ENCODE data around the gene ZNF445. TPM values are rescaled to one million over a fixed set of nuclear protein-coding genes. Genes with fewer than 3 reads are reported as not detected.

The ZNF445 gene
- total and polyA plus RNA-seq, 9 of the 15 experiments (the other 6 are each of a cell fraction or from before 2014, with no cell fraction given): 1.2 to 26.9 (median 10.6) TPM

DNA sequence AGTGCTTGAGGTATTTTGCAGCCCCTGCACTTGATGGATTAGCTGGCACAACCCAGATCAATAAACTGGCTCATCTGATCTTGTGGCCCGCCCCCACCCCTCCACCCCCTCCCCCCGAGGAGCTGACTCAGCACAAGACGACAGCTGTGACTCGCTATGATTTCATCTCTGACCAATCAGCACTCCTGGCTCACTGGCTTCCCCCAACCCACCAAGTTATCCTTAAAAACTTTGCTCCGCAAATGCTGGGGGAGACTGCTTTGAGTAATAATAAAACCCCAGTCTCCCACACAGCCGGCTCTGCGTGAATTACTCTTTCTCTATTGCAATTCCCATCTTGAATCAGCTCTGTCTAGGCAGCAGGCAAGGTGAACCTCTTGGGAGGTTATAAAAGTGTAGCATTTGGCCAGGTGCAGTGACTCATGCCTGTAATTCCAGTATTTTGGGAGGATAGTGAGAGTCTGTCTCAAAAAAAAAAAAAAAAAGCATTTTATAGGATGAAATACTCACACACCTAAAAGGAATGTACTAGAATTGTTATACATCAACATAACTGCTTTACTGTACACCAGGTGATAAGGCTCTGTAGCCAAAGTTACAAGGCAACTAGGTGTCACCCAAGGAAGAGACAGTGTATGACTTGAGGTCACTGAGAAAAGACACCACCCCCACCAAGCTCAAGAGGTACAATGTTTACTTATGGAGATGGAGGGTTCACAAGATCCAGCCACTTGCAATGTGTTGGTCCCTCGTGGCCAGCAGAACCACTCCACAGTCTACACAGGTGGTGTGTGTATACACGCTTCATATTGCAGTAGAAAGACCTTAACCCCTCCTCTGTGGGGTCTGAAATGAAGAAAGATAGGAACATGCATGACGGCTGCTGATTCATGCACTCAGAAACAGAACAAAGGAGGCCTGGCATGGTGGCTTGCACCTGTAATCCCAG, 8.6 kb downstream of the ZNF445 start (continued):
- TF ChIP-seq, protein P1, sequence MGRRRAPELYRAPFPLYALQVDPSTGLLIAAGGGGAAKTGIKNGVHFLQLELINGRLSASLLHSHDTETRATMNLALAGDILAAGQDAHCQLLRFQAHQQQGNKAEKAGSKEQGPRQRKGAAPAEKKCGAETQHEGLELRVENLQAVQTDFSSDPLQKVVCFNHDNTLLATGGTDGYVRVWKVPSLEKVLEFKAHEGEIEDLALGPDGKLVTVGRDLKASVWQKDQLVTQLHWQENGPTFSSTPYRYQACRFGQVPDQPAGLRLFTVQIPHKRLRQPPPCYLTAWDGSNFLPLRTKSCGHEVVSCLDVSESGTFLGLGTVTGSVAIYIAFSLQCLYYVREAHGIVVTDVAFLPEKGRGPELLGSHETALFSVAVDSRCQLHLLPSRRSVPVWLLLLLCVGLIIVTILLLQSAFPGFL (CRISPR knock-in tag; IDR thresholded peaks at IDR 0.05): no peak
- TF ChIP-seq ZNF644 (tag; IDR thresholded peaks at IDR 0.05; ENCODE audit: low read depth): 0 out of 2 replicates have a peak, but pooled peaks have one; percentile 13
- TF ChIP-seq SIRT6 (IDR thresholded peaks at IDR 0.05; ENCODE audit: low read depth, low read length): no peak
- no peak for TF ChIP-seq FOXJ2 (tag; IDR thresholded peaks at IDR 0.05)
- TF ChIP-seq VEZF1 (CRISPR knock-in tag; IDR thresholded peaks at IDR 0.05): peak; percentile 94
- TF ChIP-seq NFYB (IDR thresholded peaks at IDR 0.05; ENCODE audit: extremely low read depth, insufficient read length): peak; percentile 70
- 0 out of 2 replicates have a peak, but pooled peaks have one; percentile 33 for TF ChIP-seq GATAD2A (IDR thresholded peaks at IDR 0.05)
- TF ChIP-seq DPF2 (IDR thresholded peaks at IDR 0.05): peak; percentile 71; the same call in 1 of the 2 replicates
- no peak for TF ChIP-seq PATZ1 (CRISPR knock-in tag; IDR thresholded peaks at IDR 0.05; ENCODE audit: borderline replicate concordance)
- peak; percentile 75 for TF ChIP-seq ZEB2 (IDR thresholded peaks at IDR 0.05)
- TF ChIP-seq SMARCA5 (IDR thresholded peaks at IDR 0.05): peak; percentile 34; the same call in 1 of the 2 replicates
- peak in 1 of 2 experiments; percentile 12; a peak in 1 of 4 replicates for TF ChIP-seq MNT (conservative IDR thresholded peaks at IDR 0.05)
- 0 out of 4 replicates have a peak, but pooled peaks of 1 of the 2 experiments have one; percentile 28 for TF ChIP-seq RCOR1 (IDR thresholded peaks at IDR 0.05; ENCODE audit: borderline replicate concordance in 1 of 2, low read depth in 2 of 2, low read length in 2 of 2)
- peak; percentile 30 for TF ChIP-seq RBBP5 (IDR thresholded peaks at IDR 0.05; ENCODE audit: borderline replicate concordance, insufficient read depth, low read length, poor library complexity, severe bottlenecking)
- TF ChIP-seq ZNF512 (tag; IDR thresholded peaks at IDR 0.05): no peak

All from K562 (cell line).